Renal cortex interstitium (tissue), 15 donors: Measurements from ENCODE around the gene PEX11A. TPM values are rescaled to one million over a fixed set of nuclear protein-coding genes. Genes with fewer than 3 reads are reported as not detected.
"Not testable (repeated sequence)": the region's sequence is repeated elsewhere in the genome, so short reads cannot be mapped to it uniquely, and the experiment has no call there.

ENCODE experiments used
- DNase-seq, 11 donors: peaks; one replicate each; pipeline ENCODE4 v3.0.0-alpha.2; 2013; ENCODE audit warnings: low read depth in 9 of 11, low spot score in 4 of 11; ENCODE audit errors: extremely low read depth in 1 of 11
- long read RNA-seq, 16 experiments: transcript quantifications; one replicate each; lab custom pipeline, GENCODE V29; 2026
- polyA plus RNA-seq, 3 donors: library from polyadenylated mRNA; unstranded; fragments of 120-200 nt; gene quantifications; one replicate each; pipeline ENCODE4 v1.2.1, GENCODE V29; 2013; ENCODE audit not compliant: insufficient read length in 3 of 3

PEX11A gene
- 10 to 100 TPM; 17.3 to 21.0 (median 19.1) TPM for polyA plus RNA-seq
- long read RNA-seq, donor 1, partial matches to known transcripts: 0 of 2 reads
- long read RNA-seq, donor 1, other reads (novel, unspliced or antisense): 0 of 2 reads
- long read RNA-seq, donor 2, partial matches to known transcripts: 0 of 3 reads
- long read RNA-seq, donor 2, other reads (novel, unspliced or antisense): 0 of 3 reads
- long read RNA-seq, donor 3, transcript PEX11A-203 (2 exons, 905 nt): major isoform, 5 of 7 reads
- long read RNA-seq, donor 3, partial matches to known transcripts: 0 of 7 reads
- long read RNA-seq, donor 3, other reads (novel, unspliced or antisense): 0 of 7 reads
- long read RNA-seq, donor 4, partial matches to known transcripts: 0 of 4 reads
- long read RNA-seq, donor 4, other reads (novel, unspliced or antisense): 0 of 4 reads
- long read RNA-seq, donor 5: 0 reads
- long read RNA-seq, donor 6, transcript PEX11A-201 (3 exons, 2,740 nt): major isoform, 5 of 6 reads
- long read RNA-seq, donor 6, partial matches to known transcripts: 0 of 6 reads
- long read RNA-seq, donor 6, other reads (novel, unspliced or antisense): 0 of 6 reads
- long read RNA-seq, donor 7, transcript PEX11A-201 (3 exons, 2,740 nt): major isoform, 5 of 10 reads
- long read RNA-seq, donor 7, transcript PEX11A-203 (2 exons, 905 nt): major isoform, 5 of 10 reads
- long read RNA-seq, donor 7, partial matches to known transcripts: 0 of 10 reads
- long read RNA-seq, donor 7, other reads (novel, unspliced or antisense): 0 of 10 reads
- long read RNA-seq, donor 8: 0 reads
- long read RNA-seq, donor 9, partial matches to known transcripts: 0 of 4 reads
- long read RNA-seq, donor 9, other reads (novel, unspliced or antisense): 0 of 4 reads
- long read RNA-seq, donor 10, partial matches to known transcripts: 0 of 5 reads
- long read RNA-seq, donor 10, other reads (novel, unspliced or antisense): 0 of 5 reads
- long read RNA-seq, donor 11, partial matches to known transcripts: 0 of 1 reads
- long read RNA-seq, donor 11, other reads (novel, unspliced or antisense): 0 of 1 reads
- long read RNA-seq, donor 12, partial matches to known transcripts: 0 of 1 reads
- long read RNA-seq, donor 12, other reads (novel, unspliced or antisense): 0 of 1 reads
- long read RNA-seq, donor 13: 0 reads
- long read RNA-seq, donor 14, partial matches to known transcripts: 0 of 4 reads
- long read RNA-seq, donor 14, other reads (novel, unspliced or antisense): 0 of 4 reads
- long read RNA-seq, donor 15, partial matches to known transcripts: 0 of 1 reads
- long read RNA-seq, donor 15, other reads (novel, unspliced or antisense): 0 of 1 reads
- long read RNA-seq, donor 16, transcript PEX11A-203 (2 exons, 905 nt): major isoform, 6 of 14 reads
- long read RNA-seq, donor 16, transcript PEX11A-201 (3 exons, 2,740 nt): major isoform, 6 of 14 reads
- long read RNA-seq, donor 16, partial matches to known transcripts: 0 of 14 reads
- long read RNA-seq, donor 16, other reads (novel, unspliced or antisense): 0 of 14 reads

DNA sequence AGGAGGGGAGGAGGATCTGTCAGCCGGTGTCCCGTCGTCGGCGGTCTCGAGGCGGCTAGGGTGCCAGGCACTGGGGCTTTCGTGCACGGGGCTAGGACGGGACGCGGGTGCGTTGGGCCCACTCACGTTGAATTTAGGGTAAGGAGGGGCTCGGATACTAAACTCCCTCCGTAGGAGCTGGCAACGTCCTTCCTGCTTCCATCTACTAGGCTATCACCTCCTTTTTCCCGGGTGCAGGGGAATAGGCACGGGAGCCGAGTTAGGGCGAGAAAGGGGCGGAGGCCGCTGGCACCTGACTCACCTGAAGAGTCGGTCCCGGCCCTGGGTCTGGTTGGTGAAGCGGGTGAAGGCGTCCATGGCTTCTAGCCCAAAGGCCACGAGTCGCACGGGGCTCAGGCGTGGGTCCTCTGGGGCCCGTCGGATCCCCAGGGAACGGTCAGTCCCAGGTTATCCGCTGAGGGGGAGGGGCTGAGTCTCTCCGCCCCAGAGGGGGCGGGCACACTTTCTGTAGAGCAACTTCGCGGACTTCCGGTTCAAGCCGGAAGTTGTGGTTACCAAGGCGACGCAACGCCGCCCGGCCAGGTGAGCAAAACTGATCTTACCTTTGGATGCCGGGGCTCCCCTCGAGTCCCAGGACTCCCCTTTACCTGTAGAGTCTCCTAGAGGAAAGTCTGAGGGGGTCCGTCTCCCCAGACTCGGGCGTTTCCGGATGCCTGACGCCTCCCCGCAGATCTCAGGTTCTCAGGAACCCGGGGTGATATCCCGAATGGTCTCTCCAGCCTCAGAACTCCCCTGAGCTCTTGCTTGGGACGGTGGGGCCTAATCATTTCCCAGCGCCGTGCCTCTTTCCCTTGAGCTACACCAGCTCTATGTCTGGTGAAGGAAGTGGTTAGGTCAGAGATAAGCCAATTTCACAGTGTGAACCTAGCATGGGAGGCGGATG, at the start of gene PEX11A, which contains the start of gene WDR93:
PEX11A (minus strand) TSS at position 479 of the 943 bp plus-strand sequence; CDS start at position 357, 122 bp downstream.
WDR93 (plus strand) TSS at position 536 of the 943 bp plus-strand sequence. CDS start 10,936 bp downstream, outside the sequence.
- peak; percentile 59 to 86 (median 78) for DNase-seq

DNA sequence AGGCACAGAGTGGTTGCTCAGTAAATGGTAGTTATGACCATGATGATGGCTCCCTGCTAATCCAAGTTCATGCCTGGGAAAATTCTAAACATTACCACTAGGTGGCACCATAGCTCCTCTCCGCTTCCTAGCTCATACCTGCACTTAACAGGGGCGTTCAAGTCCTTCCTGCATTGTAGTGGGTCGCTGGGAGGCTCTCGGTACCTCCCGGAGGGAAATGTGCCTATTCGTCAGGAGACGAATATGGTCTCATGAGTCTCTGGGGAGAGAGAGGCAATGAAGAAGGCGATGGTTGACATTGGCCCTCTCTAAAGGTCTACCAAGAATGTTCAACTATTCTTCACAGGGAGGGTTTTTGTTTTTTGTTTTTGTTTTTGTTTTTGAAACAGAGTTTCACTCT, 49.6 kb upstream of the PEX11A start:
- peak in 8 of 11 donors; percentile 65 to 84 (median 70) for DNase-seq

DNA sequence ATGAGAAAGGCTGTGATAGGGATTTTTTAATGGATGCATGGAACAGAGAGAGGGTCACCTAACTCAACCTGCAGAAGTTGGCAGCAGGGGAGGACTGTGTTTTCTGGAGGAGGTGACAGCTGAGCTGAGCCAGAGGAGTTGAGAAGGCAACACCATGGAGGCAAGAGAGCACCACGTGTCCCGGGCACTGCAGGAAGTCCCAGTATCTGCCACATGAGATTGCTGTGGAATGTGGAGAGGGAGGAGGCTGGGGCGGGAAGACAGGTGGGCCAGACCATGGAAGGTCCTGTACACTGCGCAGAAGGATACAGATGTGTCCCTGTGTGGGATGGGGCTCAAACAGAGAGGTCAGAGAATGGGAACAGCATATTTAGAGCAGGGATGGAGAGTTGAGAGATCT, 45.2 kb upstream of the PEX11A start:
- DNase-seq: no peak

DNA sequence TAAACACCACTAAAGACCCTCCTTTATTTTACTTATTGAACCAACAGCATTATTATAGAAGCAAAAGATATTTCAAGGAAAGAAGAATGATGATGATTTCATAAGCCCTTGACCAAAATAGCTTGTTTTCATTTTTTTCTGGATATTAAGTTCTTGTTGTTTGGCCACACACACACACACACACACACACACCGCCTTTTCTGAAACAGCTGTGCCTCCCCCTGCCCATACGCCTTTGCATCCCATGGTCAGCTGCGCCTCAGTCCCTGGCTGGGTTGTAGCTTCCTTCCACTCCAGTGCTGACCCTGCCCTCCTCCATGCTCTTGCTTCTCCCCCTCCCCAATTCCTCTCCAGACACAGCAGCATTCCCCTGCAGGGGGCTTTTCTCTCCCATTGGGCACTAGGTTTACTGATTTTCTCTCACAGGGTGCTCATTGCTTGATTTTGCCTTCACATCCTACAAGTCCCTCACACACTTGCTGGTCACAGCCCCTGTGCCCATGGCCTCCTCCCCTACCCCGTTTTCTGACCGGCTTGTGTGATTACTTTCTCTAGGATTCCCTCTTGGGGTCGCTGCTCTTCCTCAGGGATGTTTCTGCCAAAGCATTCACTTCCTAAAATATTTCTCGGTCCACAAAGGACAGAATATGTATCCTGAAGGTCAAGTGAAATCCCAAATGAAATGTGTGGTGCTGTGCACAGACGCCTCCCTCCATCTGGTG, 42.1 kb upstream of the PEX11A start:
- no peak for DNase-seq

DNA sequence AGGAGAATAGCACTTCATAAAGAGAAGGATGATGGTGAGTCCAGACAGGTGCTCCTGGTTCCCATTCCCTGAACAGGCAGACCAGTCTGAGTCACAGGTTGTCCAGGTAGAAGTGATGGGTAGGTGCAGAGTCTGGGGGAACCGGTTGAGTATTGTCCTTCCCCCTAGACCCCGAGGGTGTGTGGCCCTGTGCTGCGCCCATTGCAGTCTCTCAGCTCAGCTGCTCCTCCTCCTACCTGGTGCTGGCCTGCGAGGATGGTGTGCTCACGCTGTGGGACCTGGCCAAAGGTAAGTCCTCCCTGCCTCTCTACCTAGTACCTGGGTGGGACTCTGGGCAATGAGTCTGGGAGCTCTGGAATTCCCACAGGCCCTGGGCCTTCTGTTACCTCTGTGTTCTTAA, 40.7 kb upstream of the PEX11A start:
- DNase-seq: no peak

- no peak for DNase-seq
Observed at GRCh38 chr15:89728254-89728653, 37.7 kb upstream of the PEX11A start.

DNA sequence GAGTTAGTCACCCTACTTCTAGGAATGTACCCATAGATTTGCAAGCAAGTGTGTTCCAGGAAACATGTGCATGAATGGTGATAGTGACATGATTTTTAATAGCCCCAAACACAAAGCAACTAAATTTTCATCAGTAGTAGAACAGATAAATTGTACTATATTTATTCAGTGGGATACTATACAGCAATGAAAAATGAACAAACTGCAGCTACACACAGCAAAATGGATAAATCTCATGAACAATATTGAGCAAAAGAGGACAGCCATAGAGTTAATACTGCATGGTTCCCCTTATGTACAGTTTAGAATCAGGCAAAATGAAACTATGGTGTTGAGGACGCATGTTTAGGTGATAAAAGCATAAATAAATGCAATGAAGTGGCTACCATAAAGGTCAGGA, 34.5 kb upstream of the PEX11A start:
- no peak for DNase-seq

GRCh38 chr15:89724621-89725020, 34.1 kb upstream of the PEX11A start:
- DNase-seq: no peak

GRCh38 chr15:89723031-89723430, 32.5 kb upstream of the PEX11A start:
- DNase-seq: no peak

DNA sequence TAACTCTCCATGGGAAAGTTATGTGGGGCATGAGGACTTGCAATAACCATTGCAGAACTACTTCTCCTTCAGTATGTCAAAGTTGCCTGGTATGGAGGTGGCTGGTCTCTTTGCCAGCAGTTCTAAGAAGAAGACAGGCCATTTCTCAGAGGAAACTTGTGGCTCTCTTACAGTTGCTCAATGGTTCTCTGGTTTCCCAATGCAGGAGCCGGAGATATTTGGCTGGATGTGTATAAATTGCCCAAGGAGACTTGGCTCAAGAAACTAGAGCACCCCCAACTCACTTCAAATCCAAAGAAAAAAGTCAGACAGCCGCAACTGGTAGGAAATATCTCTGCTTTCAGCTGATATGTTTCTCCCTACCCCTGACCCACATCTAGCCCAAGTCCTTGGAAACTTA, 24.2 kb upstream of the PEX11A start:
- no peak for DNase-seq

GRCh38 chr15:89707577-89707976, 17.0 kb upstream of the PEX11A start:
- DNase-seq: no peak

GRCh38 chr15:89704411-89704810, 13.9 kb upstream of the PEX11A start:
- no peak for DNase-seq

DNA sequence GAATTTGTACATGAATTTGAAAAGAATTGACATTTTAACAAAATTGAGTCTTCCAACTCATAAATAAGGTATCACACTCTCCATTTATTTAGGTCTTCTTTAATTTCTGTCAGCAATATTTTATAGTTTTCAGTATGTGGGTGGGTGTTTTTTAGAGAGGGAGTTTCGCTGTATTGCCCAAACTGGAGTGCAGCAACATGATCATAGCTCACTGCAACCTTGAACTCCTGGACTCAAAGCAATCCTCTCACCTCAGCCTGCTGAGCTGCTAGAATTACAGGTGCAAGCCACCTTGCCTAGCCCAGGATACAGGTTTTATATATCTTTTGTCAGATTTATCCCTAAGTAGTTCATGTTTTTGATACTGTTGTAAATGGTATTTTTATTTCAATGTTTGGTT, 4.6 kb upstream of the PEX11A start:
- DNase-seq: no peak

- DNase-seq: no peak
Observed at GRCh38 chr15:89693696-89694095, 3.1 kb upstream of the PEX11A start.

- peak in 2 of 11 donors; percentile 29 to 32 for DNase-seq
Observed at GRCh38 chr15:89693091-89693490, 2.5 kb upstream of the PEX11A start.

DNA sequence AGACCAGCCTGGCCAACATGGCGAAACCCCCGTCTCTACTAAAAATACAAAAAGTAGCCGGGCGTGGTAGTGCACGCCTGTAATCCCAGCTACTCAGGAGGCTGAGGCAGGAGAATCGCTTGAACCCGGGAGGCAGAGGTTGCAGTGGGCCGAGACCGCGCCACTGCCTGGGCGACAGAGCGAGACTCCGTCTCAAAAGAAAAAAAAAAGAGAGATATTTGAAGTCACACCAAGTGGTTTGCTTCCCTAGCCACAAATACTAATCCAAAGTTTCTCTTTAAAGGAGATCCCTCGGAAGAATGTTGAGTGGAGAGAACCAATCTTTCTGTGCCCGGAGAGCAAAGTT, 651 bp downstream of the PEX11A start:
- not testable (repeated sequence) for DNase-seq

DNA sequence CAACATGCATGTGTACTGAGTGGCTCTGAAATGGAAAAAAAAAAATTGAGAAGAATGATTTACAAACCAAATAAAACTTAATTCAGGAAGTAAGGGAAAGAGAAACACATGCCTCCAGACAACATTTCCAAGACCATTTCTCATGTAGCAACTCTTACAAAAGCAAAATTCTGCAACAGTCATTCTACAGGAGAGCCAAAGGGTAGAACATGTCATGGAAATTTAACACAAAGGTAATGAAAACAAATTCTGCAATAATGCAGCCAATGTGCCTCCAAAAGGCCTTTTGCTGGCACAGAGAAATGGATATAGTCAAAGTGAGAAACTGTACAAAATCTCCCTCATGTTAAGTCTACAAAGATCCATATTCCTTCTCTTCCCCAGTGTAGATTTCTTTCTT, 4.0 kb downstream of the PEX11A start:
- no peak for DNase-seq
